ENCODE measurements around the gene C1orf21.
"Not testable (repeated sequence)": the region's sequence is repeated elsewhere in the genome, so short reads cannot be mapped to it uniquely, and the experiment has no call there.

C1orf21 gene

DNA sequence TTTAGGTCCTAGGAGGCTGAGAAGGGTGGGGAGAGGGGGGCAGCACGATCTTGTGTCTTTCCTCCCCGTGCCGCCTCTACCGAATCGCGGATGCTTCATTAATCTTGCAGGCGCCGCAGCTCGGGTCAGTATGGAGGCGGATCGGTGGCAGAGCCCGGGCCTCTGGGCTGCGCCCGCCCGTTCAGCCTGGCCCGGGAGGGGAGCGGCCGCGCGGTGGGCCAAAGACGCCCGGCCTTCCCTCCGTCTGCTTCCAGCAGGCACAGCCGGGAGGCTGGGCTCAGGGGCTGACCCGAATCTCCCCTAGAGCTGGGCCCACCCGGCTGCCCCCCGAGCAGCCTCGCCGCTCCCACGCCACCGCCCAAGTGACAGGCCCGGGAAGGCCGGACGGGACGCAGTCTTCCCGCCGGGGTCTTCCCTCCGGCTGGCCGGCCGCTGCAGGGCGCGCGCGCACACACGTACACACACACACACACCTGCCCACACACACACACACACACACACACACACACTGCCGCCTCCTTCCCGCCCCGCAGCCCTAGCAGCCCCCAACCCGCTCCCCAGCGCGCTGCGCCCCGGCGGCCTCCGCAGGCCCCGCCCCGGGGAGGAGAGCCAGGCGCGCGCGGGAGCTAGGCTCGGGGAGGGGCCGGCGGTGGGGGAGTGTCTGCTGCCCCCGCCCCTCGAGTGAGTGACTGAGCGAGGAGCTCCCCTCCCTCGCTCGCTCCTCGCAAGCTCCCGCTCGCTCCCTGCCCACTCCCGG lies at the start of gene C1orf21:
Gene C1orf21, plus strand, starts transcription at position 718 of the 757 bp plus-strand sequence. CDS start 90,481 bp downstream, outside the sequence.
- peak within 1 kb of the TSS; percentile 67 for H3K4me3 ChIP-seq (replicated peaks; ENCODE audit: low read depth, low read length)
- TF ChIP-seq, protein P1, sequence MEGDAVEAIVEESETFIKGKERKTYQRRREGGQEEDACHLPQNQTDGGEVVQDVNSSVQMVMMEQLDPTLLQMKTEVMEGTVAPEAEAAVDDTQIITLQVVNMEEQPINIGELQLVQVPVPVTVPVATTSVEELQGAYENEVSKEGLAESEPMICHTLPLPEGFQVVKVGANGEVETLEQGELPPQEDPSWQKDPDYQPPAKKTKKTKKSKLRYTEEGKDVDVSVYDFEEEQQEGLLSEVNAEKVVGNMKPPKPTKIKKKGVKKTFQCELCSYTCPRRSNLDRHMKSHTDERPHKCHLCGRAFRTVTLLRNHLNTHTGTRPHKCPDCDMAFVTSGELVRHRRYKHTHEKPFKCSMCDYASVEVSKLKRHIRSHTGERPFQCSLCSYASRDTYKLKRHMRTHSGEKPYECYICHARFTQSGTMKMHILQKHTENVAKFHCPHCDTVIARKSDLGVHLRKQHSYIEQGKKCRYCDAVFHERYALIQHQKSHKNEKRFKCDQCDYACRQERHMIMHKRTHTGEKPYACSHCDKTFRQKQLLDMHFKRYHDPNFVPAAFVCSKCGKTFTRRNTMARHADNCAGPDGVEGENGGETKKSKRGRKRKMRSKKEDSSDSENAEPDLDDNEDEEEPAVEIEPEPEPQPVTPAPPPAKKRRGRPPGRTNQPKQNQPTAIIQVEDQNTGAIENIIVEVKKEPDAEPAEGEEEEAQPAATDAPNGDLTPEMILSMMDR (IDR thresholded peaks at IDR 0.05; ENCODE audit: low read length, missing control alignments): no peak
- DNase-seq (ENCODE audit: low read depth): peak; percentile 88

- H3K4me3 ChIP-seq (replicated peaks; ENCODE audit: low read depth, low read length); DNase-seq (ENCODE audit: low read depth): not testable (repeated sequence)
Measured at GRCh38 chr1:184337865-184338264, 49.0 kb upstream of the C1orf21 start.

- no peak overlapping the region for H3K4me3 ChIP-seq (replicated peaks; ENCODE audit: low read depth, low read length)
- TF ChIP-seq, protein P1 (IDR thresholded peaks at IDR 0.05; ENCODE audit: low read length, missing control alignments): peak; percentile 39
- DNase-seq (ENCODE audit: low read depth): peak; percentile 4
Measured at GRCh38 chr1:184340984-184341383, 45.8 kb upstream of the C1orf21 start.

GRCh38 chr1:184350573-184350972 lies 36.3 kb upstream of the C1orf21 start:
- TF ChIP-seq, protein P1 (IDR thresholded peaks at IDR 0.05; ENCODE audit: low read length, missing control alignments): no peak
- H3K4me3 ChIP-seq (replicated peaks; ENCODE audit: low read depth, low read length): no peak overlapping the region
- DNase-seq (ENCODE audit: low read depth): no peak

DNA sequence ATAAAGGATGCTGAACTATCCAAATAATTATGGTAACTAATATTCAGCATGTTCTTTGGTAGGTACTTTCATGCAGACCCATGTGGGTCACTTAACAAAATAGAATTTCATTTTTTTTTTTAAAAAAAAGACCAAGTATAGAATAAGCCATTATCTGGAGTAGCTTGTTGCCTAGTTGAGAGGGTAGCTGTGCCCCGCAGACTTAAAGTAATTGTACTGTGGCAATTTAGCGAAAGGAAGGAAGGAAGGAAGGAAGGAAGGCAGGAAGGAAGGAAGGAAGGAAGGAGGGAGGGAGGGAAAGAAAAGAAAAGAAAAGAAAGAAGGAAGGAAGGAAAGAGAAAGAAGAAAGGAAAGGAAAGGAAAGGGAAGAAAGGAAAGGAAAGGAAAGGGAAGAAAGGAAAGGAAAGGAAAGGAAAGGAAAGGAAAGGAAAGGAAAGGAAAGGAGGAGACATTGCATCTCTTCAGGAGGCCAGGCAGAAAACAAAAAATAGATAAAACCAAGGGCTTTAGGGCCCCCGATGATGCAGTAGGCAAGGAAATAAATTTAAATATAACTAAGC lies 35.3 kb upstream of the C1orf21 start:
- no peak overlapping the region for H3K4me3 ChIP-seq (replicated peaks; ENCODE audit: low read depth, low read length)
- DNase-seq (ENCODE audit: low read depth): no peak
- TF ChIP-seq, protein P1 (IDR thresholded peaks at IDR 0.05; ENCODE audit: low read length, missing control alignments): no peak

DNA sequence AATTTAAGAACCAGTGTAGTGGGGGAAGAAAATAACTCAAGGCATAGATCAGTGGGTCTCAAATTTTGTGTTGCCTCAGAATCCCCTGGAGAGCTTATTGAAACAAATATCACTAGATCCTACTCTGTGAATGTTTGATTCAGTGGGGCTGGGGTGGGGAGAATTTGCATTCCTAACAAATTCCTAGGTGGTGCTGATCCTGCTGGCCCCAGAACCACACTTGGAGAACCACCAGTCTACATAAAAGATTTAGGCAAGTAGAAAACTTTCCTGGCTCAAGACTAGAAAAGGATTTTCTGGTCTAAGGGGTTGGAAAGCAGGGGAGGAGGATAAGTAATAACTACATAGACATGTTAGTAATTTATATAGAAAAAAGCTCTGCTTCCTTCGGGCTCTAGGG lies 34.1 kb upstream of the C1orf21 start:
- TF ChIP-seq, protein P1 (IDR thresholded peaks at IDR 0.05; ENCODE audit: low read length, missing control alignments): no peak
- no peak overlapping the region for H3K4me3 ChIP-seq (replicated peaks; ENCODE audit: low read depth, low read length)
- DNase-seq (ENCODE audit: low read depth): no peak

DNA sequence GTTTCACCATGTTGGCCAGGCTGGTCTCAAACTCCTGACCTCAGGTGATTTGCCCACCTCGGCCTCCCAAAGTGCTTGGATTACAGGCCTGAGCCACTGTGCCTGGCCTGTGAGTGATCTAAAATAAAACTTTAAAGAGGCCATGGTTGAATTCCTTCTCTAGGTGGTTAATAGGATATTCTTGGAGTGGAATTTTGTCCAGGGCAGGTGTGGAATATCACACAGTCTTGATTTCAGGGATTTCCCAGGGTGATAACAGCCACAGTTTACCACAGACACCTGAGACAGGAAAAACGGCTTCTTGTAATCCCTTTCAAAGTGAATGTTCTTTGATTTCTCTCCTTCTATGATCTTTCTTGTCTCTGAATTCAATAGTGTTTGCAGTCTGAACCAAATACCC lies 32.1 kb upstream of the C1orf21 start:
- H3K4me3 ChIP-seq (replicated peaks; ENCODE audit: low read depth, low read length): no peak overlapping the region
- TF ChIP-seq, protein P1 (IDR thresholded peaks at IDR 0.05; ENCODE audit: low read length, missing control alignments): no peak
- no peak for DNase-seq (ENCODE audit: low read depth)
